ENCODE data around the gene FKBP3. TPM values are rescaled to one million over a fixed set of nuclear protein-coding genes. Genes with fewer than 3 reads are reported as not detected.

FKBP3 gene
- total RNA-seq, 1 experiment from 2014 or later: 157 TPM

DNA sequence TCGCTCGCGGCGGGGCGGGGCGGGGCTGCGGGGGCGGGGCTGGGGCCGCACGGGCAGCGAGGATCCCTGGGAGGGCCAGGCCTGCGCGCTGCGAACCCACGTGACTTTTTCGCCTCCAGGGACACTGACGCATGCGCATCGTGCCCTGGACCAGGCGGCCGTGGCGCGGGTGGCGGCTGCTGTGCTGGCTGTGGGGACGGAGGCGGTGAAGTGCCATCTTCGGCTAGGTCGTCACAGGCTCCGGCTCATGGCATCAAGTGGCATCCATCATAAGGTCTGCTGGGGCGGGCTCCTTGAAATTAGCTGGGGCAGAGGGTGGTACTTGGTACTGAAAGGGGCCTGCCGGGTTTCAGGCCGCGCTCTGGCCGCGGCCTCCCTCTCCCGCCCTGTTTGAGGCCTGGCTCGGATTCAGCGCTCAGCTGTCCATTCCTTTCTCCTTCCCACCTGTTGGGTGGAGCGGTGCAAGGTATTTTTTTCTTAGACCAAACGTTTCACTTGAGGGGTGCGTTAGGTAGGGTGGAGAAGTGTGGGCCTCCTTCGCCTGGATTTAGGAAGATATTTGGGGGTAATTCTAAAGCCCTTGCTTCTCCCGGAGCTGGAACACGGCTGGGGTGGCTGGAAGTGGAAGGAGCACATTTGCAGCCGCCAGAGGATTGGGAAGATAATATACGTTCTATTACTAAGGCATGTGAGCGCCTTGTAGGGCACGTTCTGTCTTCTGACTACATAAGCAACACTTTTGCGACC is 50.1 kb downstream of the FKBP3 start, which contains the start of gene PRPF39:
PRPF39 (plus strand) TSS at position 141 of the 747 bp plus-strand sequence. CDS start 11,124 bp downstream, outside the sequence.
- peak within 1 kb of the TSS; percentile 69 for H2AFZ ChIP-seq (ENCODE audit: low read length)
- DNase-seq: peak; percentile 96
- no peak within 1 kb of the TSS for H3K23ac ChIP-seq (ENCODE audit: insufficient read length, low read depth, low read length)
- H3K56ac ChIP-seq (ENCODE audit: insufficient read length, low read depth, low read length): no peak within 1 kb of the TSS
- no peak within 1 kb of the TSS for H2BK15ac ChIP-seq (ENCODE audit: low read depth, low read length)
- H2AK5ac ChIP-seq (ENCODE audit: insufficient read length, low read length): no peak within 1 kb of the TSS
- Mint-ChIP-seq H3K27me3 (ENCODE audit: low read depth) (no peaks in the 10 kb centered on the region; the same call in 1 of the 2 replicates), H3K9me3 (no peaks in the 10 kb centered on the region; a peak in 1 of 5 replicates), H3K36me3 (ENCODE audit: insufficient read depth in 1 of 3, low read depth in 3 of 3) (peaks cover 0 to 19% (median 3%) of the 10 kb centered on the region in 3 experiments; a peak in 6 of 7 replicates), H3K4me1 (peaks cover 26 to 43% of the 10 kb centered on the region in 2 experiments), H3K4me3 (peak within 1 kb of the TSS; percentile 99), H3K27ac (peak within 1 kb of the TSS; percentile 94 to 99 (median 97))
- peak within 1 kb of the TSS; percentile 36 for H3K14ac ChIP-seq (ENCODE audit: insufficient read depth, low read length)
- H3K9ac ChIP-seq (ENCODE audit: extremely low read depth, insufficient read length, low read length): peak within 1 kb of the TSS; percentile 88
- H2BK12ac ChIP-seq (ENCODE audit: insufficient read length, low read depth, low read length): no peak within 1 kb of the TSS
- H3K27me3 ChIP-seq (ENCODE audit: insufficient read depth, low read length): no peaks in the 10 kb centered on the region
- no peaks in the 10 kb centered on the region for H3K4me1 ChIP-seq (ENCODE audit: insufficient read depth, low read length)
- no peak within 1 kb of the TSS for H4K5ac ChIP-seq (ENCODE audit: insufficient read length, low read depth, low read length)
- no peak within 1 kb of the TSS for H3T11ph ChIP-seq (ENCODE audit: low read length)
- WGBS (ENCODE audit: extremely low coverage, insufficient read length, low lambda C conversion rate): no CpG with 5 or more reads among the region's 49 CpGs
- H2BK120ac ChIP-seq (ENCODE audit: low read depth, low read length, poor library complexity, severe bottlenecking): no peak within 1 kb of the TSS
- no peaks in the 10 kb centered on the region for H4K20me1 ChIP-seq (ENCODE audit: control insufficient read depth, insufficient read depth, insufficient read length)
- peaks cover 3% of the 10 kb centered on the region for H3K23me2 ChIP-seq (ENCODE audit: insufficient read length, low read depth, low read length, poor library complexity, severe bottlenecking)
- no peaks in the 10 kb centered on the region for H3K79me1 ChIP-seq (ENCODE audit: insufficient read depth, low read depth, low read length, poor library complexity, severe bottlenecking)
- peak within 1 kb of the TSS; percentile 54 for H3K4me2 ChIP-seq (ENCODE audit: insufficient read depth, insufficient read length, low read length)
- no peak within 1 kb of the TSS for H3K27ac ChIP-seq (ENCODE audit: insufficient read length, low read depth, low read length)
- H3K18ac ChIP-seq (ENCODE audit: insufficient read length, low read depth, low read length): peak within 1 kb of the TSS; percentile 43
- no peaks in the 10 kb centered on the region for H3K9me3 ChIP-seq (ENCODE audit: control insufficient read depth, low read depth, low read length)
- H3K79me2 ChIP-seq (ENCODE audit: insufficient read depth, low read length): peaks cover 35% of the 10 kb centered on the region; the same call in 1 of the 2 replicates
- no peak within 1 kb of the TSS for H3K4ac ChIP-seq (ENCODE audit: low read depth, low read length)
- H4K91ac ChIP-seq (ENCODE audit: insufficient read length, low read depth, low read length): no peak within 1 kb of the TSS
- H2BK5ac ChIP-seq (ENCODE audit: insufficient read length, low read length): no peak within 1 kb of the TSS
- H4K8ac ChIP-seq (replicated peaks; ENCODE audit: insufficient read length, low read depth, low read length): no peak within 1 kb of the TSS
- TF ChIP-seq, protein P1, sequence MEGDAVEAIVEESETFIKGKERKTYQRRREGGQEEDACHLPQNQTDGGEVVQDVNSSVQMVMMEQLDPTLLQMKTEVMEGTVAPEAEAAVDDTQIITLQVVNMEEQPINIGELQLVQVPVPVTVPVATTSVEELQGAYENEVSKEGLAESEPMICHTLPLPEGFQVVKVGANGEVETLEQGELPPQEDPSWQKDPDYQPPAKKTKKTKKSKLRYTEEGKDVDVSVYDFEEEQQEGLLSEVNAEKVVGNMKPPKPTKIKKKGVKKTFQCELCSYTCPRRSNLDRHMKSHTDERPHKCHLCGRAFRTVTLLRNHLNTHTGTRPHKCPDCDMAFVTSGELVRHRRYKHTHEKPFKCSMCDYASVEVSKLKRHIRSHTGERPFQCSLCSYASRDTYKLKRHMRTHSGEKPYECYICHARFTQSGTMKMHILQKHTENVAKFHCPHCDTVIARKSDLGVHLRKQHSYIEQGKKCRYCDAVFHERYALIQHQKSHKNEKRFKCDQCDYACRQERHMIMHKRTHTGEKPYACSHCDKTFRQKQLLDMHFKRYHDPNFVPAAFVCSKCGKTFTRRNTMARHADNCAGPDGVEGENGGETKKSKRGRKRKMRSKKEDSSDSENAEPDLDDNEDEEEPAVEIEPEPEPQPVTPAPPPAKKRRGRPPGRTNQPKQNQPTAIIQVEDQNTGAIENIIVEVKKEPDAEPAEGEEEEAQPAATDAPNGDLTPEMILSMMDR (conservative IDR thresholded peaks at IDR 0.05): no peak
- H2BK20ac ChIP-seq (ENCODE audit: low read depth, low read length, poor library complexity, severe bottlenecking): no peak within 1 kb of the TSS

Data from H9 (cell line).